Suprapubic skin (tissue), 4 donors: ENCODE results near the gene ADAMTS9. TPM values are rescaled to one million over a fixed set of nuclear protein-coding genes. Genes with fewer than 3 reads are reported as not detected.

Experiments used
- DNase-seq, 2 donors: peaks; one replicate each; pipeline ENCODE4 v3.0.0-alpha.2; 2019; ENCODE audit warnings: low spot score in 2 of 2
- H3K27ac ChIP-seq: fragments of 200-600 bp; sonication (generic); one replicate; pipeline ENCODE4 v1.5.1; 2019
- H3K27me3 ChIP-seq: fragments of 200-600 bp; sonication (generic); one replicate; pipeline ENCODE4 v1.5.1; 2019
- H3K36me3 ChIP-seq: fragments of 200-600 bp; sonication (generic); one replicate; pipeline ENCODE4 v1.5.1; 2019
- H3K4me1 ChIP-seq: fragments of 200-600 bp; sonication (generic); one replicate; pipeline ENCODE4 v1.5.1; 2019
- H3K4me3 ChIP-seq: fragments of 200-600 bp; sonication (generic); one replicate; pipeline ENCODE4 v1.5.1; 2019; ENCODE audit warnings: mild to moderate bottlenecking
- H3K9me3 ChIP-seq: fragments of 200-600 bp; sonication (generic); one replicate; pipeline ENCODE4 v1.5.1; 2019
- EP300 ChIP-seq: sonication (generic); formaldehyde crosslinking; IDR thresholded peaks from one replicate; pipeline ENCODE4 v1.6.1; 2017; ENCODE audit warnings: antibody characterized with exemption
- POLR2A ChIP-seq, 2 donors: fragments of 450-650 bp; IDR thresholded peaks; one replicate each; pipeline ENCODE4 v1.6.1; 2017; ENCODE audit warnings: antibody characterized with exemption in 2 of 2, mild to moderate bottlenecking in 2 of 2, moderate library complexity in 2 of 2
- POLR2AphosphoS5 ChIP-seq, 3 donors: sonication (generic); formaldehyde crosslinking; IDR thresholded peaks; one replicate each; pipeline ENCODE4 v1.6.1; 2017; ENCODE audit warnings: antibody characterized with exemption in 3 of 3
- WGBS: methylation state at CpG from one replicate; pipeline ENCODE4 v1.1.5; 2018; 5-methylcytosine and 5-hydroxymethylcytosine counted together
- total RNA-seq, 4 donors: library from RNA; depleted of rRNA; stranded (reverse); fragments of >200 nt; gene quantifications; one replicate each; pipeline ENCODE4 v1.1.0, GENCODE V29; 2016
- TF ChIP-seq, protein P1 (sequence below), 2 donors: fragments of 200-600 bp in 1 of 2; fragments of 450-650 bp in 1 of 2; sonication (generic) in 1 of 2; IDR thresholded peaks; one replicate each; pipeline ENCODE4 v1.5.1; 2016 to 2019; ENCODE audit warnings: antibody characterized with exemption in 2 of 2, mild to moderate bottlenecking in 1 of 2, moderate library complexity in 1 of 2

The ADAMTS9 gene
- total RNA-seq, 4 donors from 2014 or later = 7.8 to 32.8 (median 9.3) TPM

DNA sequence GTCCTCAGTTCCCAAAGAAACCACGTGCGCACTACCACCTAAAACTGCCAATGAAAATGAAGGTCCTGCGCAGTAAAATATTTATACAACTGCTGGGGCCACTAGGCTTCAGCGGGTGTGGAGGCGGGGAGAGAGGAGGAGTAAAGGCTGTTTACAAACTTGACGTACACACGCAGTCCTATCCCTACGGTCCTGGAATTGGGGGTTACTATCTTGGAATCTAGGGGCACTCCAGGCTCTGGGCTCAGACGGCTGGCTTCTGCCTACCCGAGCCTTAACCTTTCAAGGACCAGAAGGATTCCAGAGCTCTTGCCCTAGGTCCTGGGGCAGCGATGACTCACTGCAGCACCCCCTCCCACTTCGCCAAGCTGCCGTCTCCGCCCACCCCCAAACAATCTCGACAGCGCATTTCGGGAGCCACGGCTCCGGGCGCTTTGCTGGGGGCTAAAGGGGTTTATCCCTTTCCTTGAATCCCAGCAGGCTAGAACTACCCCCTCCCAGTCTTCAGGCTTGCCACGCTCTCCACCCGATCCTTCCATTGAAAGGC, 3.0 kb downstream of the ADAMTS9 start:
- Histone ChIP-seq H3K36me3 (peaks cover 3% of the 10 kb centered on the region), H3K27ac (peak overlapping the region; percentile 93), H3K4me1 (peaks cover 33% of the 10 kb centered on the region), H3K9me3 (no peaks in the 10 kb centered on the region), H3K27me3 (peaks cover 23% of the 10 kb centered on the region), H3K4me3 (peak overlapping the region; percentile 74)
- 22% methylated on average over 5 of the region's 22 CpGs for WGBS
- TF ChIP-seq POLR2A (IDR thresholded peaks at IDR 0.05) (peak in 1 of 2 donors; percentile 51), POLR2AphosphoS5 (IDR thresholded peaks at IDR 0.05) (no peak)
- peak; percentile 69 to 81 for DNase-seq

DNA sequence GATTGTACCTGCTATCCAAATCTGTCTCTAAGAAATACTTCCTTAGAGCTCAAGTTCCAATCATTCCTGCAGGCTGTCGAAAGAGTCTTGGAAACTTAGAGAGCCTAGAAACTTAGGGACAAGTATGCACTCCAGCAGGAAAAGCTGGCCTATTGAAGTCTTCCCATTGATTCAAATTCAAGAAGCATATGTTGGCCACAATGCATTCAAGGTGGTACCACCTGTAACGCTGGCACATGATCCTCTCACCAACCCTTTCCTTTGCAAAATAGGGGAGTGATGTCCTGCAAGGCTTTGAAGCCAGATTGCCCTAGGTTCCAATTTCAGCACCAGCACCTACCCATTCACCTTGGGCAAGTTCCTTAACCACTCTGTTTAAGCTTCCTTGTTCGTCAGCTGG, 6.0 kb downstream of the ADAMTS9 start:
- Histone ChIP-seq H3K4me1 (peaks cover 16% of the 10 kb centered on the region), H3K9me3 (no peaks in the 10 kb centered on the region), H3K27me3 (peaks cover 9% of the 10 kb centered on the region), H3K27ac (no peak overlapping the region), H3K36me3 (peaks cover 7% of the 10 kb centered on the region), H3K4me3 (no peak overlapping the region)
- TF ChIP-seq, protein P1, sequence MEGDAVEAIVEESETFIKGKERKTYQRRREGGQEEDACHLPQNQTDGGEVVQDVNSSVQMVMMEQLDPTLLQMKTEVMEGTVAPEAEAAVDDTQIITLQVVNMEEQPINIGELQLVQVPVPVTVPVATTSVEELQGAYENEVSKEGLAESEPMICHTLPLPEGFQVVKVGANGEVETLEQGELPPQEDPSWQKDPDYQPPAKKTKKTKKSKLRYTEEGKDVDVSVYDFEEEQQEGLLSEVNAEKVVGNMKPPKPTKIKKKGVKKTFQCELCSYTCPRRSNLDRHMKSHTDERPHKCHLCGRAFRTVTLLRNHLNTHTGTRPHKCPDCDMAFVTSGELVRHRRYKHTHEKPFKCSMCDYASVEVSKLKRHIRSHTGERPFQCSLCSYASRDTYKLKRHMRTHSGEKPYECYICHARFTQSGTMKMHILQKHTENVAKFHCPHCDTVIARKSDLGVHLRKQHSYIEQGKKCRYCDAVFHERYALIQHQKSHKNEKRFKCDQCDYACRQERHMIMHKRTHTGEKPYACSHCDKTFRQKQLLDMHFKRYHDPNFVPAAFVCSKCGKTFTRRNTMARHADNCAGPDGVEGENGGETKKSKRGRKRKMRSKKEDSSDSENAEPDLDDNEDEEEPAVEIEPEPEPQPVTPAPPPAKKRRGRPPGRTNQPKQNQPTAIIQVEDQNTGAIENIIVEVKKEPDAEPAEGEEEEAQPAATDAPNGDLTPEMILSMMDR (IDR thresholded peaks at IDR 0.05) = no peak
- TF ChIP-seq POLR2AphosphoS5 (IDR thresholded peaks at IDR 0.05) (no peak), POLR2A (IDR thresholded peaks at IDR 0.05) (no peak), EP300 (no peak)
- 84% methylated on average over 3 of the region's 3 CpGs for WGBS
- no peak for DNase-seq

DNA sequence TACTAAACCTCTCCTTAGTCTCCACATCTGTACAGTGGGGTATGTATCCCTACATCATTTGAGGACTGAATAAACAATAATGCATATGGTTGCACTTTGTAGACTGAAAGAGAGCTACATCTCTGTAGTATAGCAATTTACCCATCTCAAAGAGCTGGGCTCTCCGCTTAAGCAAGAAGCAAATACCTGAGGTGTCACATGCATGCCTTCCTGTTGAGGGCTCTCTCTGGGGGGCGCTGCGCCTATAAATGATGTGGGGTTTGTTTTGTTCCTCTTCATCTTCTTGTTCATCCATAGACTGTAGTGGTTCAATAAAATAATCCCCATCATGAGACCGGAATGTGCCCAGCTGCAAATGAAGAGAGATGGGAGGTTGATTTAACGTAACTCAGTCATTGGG, 6.8 kb downstream of the ADAMTS9 start:
- Histone ChIP-seq H3K27me3 (peaks cover 9% of the 10 kb centered on the region), H3K9me3 (no peaks in the 10 kb centered on the region), H3K4me3 (no peak overlapping the region), H3K4me1 (peaks cover 10% of the 10 kb centered on the region), H3K36me3 (peaks cover 7% of the 10 kb centered on the region), H3K27ac (no peak overlapping the region)
- 93% methylated on average over 5 of the region's 5 CpGs for WGBS
- TF ChIP-seq EP300 (no peak), POLR2AphosphoS5 (IDR thresholded peaks at IDR 0.05) (no peak), POLR2A (IDR thresholded peaks at IDR 0.05) (no peak)
- TF ChIP-seq, protein P1 (IDR thresholded peaks at IDR 0.05) = no peak
- DNase-seq = no peak

- WGBS = 91% methylated on average over 4 of the region's 4 CpGs
Observed at GRCh38 chr3:64680334-64680733, 7.5 kb downstream of the ADAMTS9 start.

GRCh38 chr3:64677961-64678716, 9.7 kb downstream of the ADAMTS9 start:
- H3K27ac ChIP-seq = no peak overlapping the region
- no peak for DNase-seq
- no peaks in the 10 kb centered on the region for H3K27me3 ChIP-seq
- no peaks in the 10 kb centered on the region for H3K9me3 ChIP-seq
- H3K36me3 ChIP-seq = peaks cover 7% of the 10 kb centered on the region
- H3K4me3 ChIP-seq = no peak overlapping the region
- no peak for TF ChIP-seq EP300
- TF ChIP-seq, protein P1 (IDR thresholded peaks at IDR 0.05) = no peak
- TF ChIP-seq POLR2A (IDR thresholded peaks at IDR 0.05) = no peak
- no peak for TF ChIP-seq POLR2AphosphoS5 (IDR thresholded peaks at IDR 0.05)
- H3K4me1 ChIP-seq = no peaks in the 10 kb centered on the region
- 82% methylated on average over 2 of the region's 2 CpGs for WGBS

More at GRCh38 chr3:64680334-64680733, 7.5 kb downstream of the ADAMTS9 start:
- H3K27ac ChIP-seq = no peak overlapping the region
- TF ChIP-seq, protein P1 (IDR thresholded peaks at IDR 0.05) = no peak
- TF ChIP-seq EP300 = no peak
- no peak for TF ChIP-seq POLR2A (IDR thresholded peaks at IDR 0.05)
- no peak for TF ChIP-seq POLR2AphosphoS5 (IDR thresholded peaks at IDR 0.05)
- DNase-seq = no peak
- peaks cover 5% of the 10 kb centered on the region for H3K27me3 ChIP-seq
- H3K4me3 ChIP-seq = no peak overlapping the region
- no peaks in the 10 kb centered on the region for H3K9me3 ChIP-seq
- peaks cover 7% of the 10 kb centered on the region for H3K36me3 ChIP-seq
- H3K4me1 ChIP-seq = peaks cover 7% of the 10 kb centered on the region
